ENCODE measurements around the gene SLC25A21.
"Not testable (repeated sequence)": the region's sequence is repeated elsewhere in the genome, so short reads cannot be mapped to it uniquely, and the experiment has no call there.

The SLC25A21 gene

GRCh38 chr14:37036669-37037341 is 135.6 kb downstream of the SLC25A21 start:
- DNase-seq: no peak

- DNase-seq: no peak
Observed at GRCh38 chr14:37035401-37035800, 137.0 kb downstream of the SLC25A21 start.

GRCh38 chr14:37034410-37035285 is 137.8 kb downstream of the SLC25A21 start:
- DNase-seq: no peak

GRCh38 chr14:37032863-37033262 is 139.5 kb downstream of the SLC25A21 start:
- DNase-seq: no peak

- no peak for DNase-seq
Observed at GRCh38 chr14:37027188-37027824, 145.1 kb downstream of the SLC25A21 start.

- DNase-seq: no peak
Observed at GRCh38 chr14:37023875-37024565, 148.4 kb downstream of the SLC25A21 start.

GRCh38 chr14:37021390-37021789 is 151.0 kb downstream of the SLC25A21 start:
- DNase-seq: no peak

GRCh38 chr14:37019488-37019887 is 152.9 kb downstream of the SLC25A21 start:
- no peak for DNase-seq

- DNase-seq: no peak
Observed at GRCh38 chr14:37018571-37019240, 153.7 kb downstream of the SLC25A21 start.

- no peak for DNase-seq
Observed at GRCh38 chr14:37013078-37013477, 159.3 kb downstream of the SLC25A21 start.

GRCh38 chr14:36998686-36999085 is 173.7 kb downstream of the SLC25A21 start:
- DNase-seq: no peak

GRCh38 chr14:36997843-36998242 is 174.6 kb downstream of the SLC25A21 start:
- no peak for DNase-seq

- DNase-seq: no peak
Observed at GRCh38 chr14:36996857-36997590, 175.4 kb downstream of the SLC25A21 start.

- no peak for DNase-seq
Observed at GRCh38 chr14:36996133-36996856, 176.1 kb downstream of the SLC25A21 start.

- DNase-seq: no peak
Observed at GRCh38 chr14:36989806-36990205, 182.6 kb downstream of the SLC25A21 start.

- DNase-seq: no peak
Observed at GRCh38 chr14:36988989-36989388, 183.4 kb downstream of the SLC25A21 start.

- no peak for DNase-seq
Observed at GRCh38 chr14:36988568-36988967, 183.8 kb downstream of the SLC25A21 start.

GRCh38 chr14:36986407-36986806 is 186.0 kb downstream of the SLC25A21 start:
- no peak for DNase-seq

GRCh38 chr14:36981832-36982529 is 190.4 kb downstream of the SLC25A21 start:
- DNase-seq: no peak

- DNase-seq: not testable (repeated sequence)
Observed at GRCh38 chr14:36980413-36980812, 192.0 kb downstream of the SLC25A21 start.
